H9 (cell line): ENCODE measurements around the gene C2CD2. TPM values are rescaled to one million over a fixed set of nuclear protein-coding genes. Genes with fewer than 3 reads are reported as not detected.

Source experiments
- DNase-seq: peaks from one replicate; pipeline ENCODE4 v3.0.0-alpha.2; 2017
- H2AFZ ChIP-seq: one replicate; pipeline ENCODE4 v1.6.1; 2013; ENCODE audit warnings: mild to moderate bottlenecking, low read length, control low read depth, moderate library complexity
- H2AK5ac ChIP-seq: 2 replicates; pipeline ENCODE4 v1.6.1; 2013; ENCODE audit warnings: low read length, control low read depth, mixed read lengths; ENCODE audit not compliant: insufficient read length
- H2BK120ac ChIP-seq: one replicate; pipeline ENCODE4 v1.6.1; 2013; ENCODE audit warnings: low read depth, mild to moderate bottlenecking, low read length, control low read depth, inconsistent platforms; ENCODE audit not compliant: poor library complexity, severe bottlenecking
- H2BK12ac ChIP-seq: 2 replicates; pipeline ENCODE4 v1.6.1; 2013; ENCODE audit warnings: low read length, control low read depth, mixed read lengths, low read depth; ENCODE audit not compliant: insufficient read length
- H2BK15ac ChIP-seq: 2 replicates; pipeline ENCODE4 v1.6.1; 2013; ENCODE audit warnings: low read depth, low read length, control low read depth
- H2BK20ac ChIP-seq: one replicate; pipeline ENCODE4 v1.6.1; 2013; ENCODE audit warnings: low read depth, mild to moderate bottlenecking, low read length, control low read depth, inconsistent platforms; ENCODE audit not compliant: poor library complexity, severe bottlenecking
- H2BK5ac ChIP-seq: 2 replicates; pipeline ENCODE4 v1.6.1; 2013; ENCODE audit warnings: low read length, control low read depth, mixed read lengths; ENCODE audit not compliant: insufficient read length
- H3K14ac ChIP-seq: 2 replicates; pipeline ENCODE4 v1.6.1; 2013; ENCODE audit warnings: low read length, control low read depth; ENCODE audit not compliant: insufficient read depth
- H3K18ac ChIP-seq: 2 replicates; pipeline ENCODE4 v1.6.1; 2013; ENCODE audit warnings: low read depth, mild to moderate bottlenecking, mixed read lengths, low read length, control low read depth; ENCODE audit not compliant: insufficient read length
- H3K23ac ChIP-seq: 2 replicates; pipeline ENCODE4 v1.6.1; 2013; ENCODE audit warnings: low read length, control low read depth, mixed read lengths, low read depth; ENCODE audit not compliant: insufficient read length
- H3K23me2 ChIP-seq: 2 replicates; pipeline ENCODE4 v1.6.1; 2013; ENCODE audit warnings: low read depth, mild to moderate bottlenecking, mixed read lengths, low read length, control low read depth; ENCODE audit not compliant: insufficient read length, poor library complexity, severe bottlenecking
- H3K27ac ChIP-seq: 2 replicates; pipeline ENCODE4 v1.5.1; 2013; ENCODE audit warnings: low read length, control low read depth, mixed read lengths, low read depth; ENCODE audit not compliant: insufficient read length
- H3K27me3 ChIP-seq: 2 replicates; pipeline ENCODE4 v1.6.1; 2013; ENCODE audit warnings: low read length, control low read depth, inconsistent platforms; ENCODE audit not compliant: insufficient read depth
- H3K4ac ChIP-seq: 2 replicates; pipeline ENCODE4 v1.6.1; 2013; ENCODE audit warnings: low read depth, mild to moderate bottlenecking, control low read depth, inconsistent platforms, low read length, moderate library complexity
- H3K4me1 ChIP-seq: 2 replicates; pipeline ENCODE4 v1.6.1; 2013; ENCODE audit warnings: low read length, control low read depth, inconsistent platforms; ENCODE audit not compliant: insufficient read depth
- H3K4me2 ChIP-seq: 2 replicates; pipeline ENCODE4 v1.6.1; 2013; ENCODE audit warnings: low read length, control low read depth, mixed read lengths; ENCODE audit not compliant: insufficient read length, insufficient read depth
- H3K56ac ChIP-seq: 2 replicates; pipeline ENCODE4 v1.6.1; 2013; ENCODE audit warnings: low read depth, mild to moderate bottlenecking, mixed read lengths, low read length, control low read depth; ENCODE audit not compliant: insufficient read length
- H3K79me1 ChIP-seq: 2 replicates; pipeline ENCODE4 v1.6.1; 2013; ENCODE audit warnings: low read depth, mild to moderate bottlenecking, moderate library complexity, low read length, control low read depth, inconsistent platforms; ENCODE audit not compliant: insufficient read depth, poor library complexity, severe bottlenecking
- H3K79me2 ChIP-seq: 2 replicates; pipeline ENCODE4 v1.6.1; 2013; ENCODE audit warnings: low read length, control low read depth, inconsistent platforms; ENCODE audit not compliant: insufficient read depth
- H3K9ac ChIP-seq: 2 replicates; pipeline ENCODE4 v1.6.1; 2013; ENCODE audit warnings: low read length, control low read depth, mixed read lengths; ENCODE audit not compliant: insufficient read length; ENCODE audit errors: extremely low read depth
- H3K9me3 ChIP-seq: one replicate; pipeline ENCODE4 v1.6.1; 2013; ENCODE audit warnings: low read depth, low read length, inconsistent platforms; ENCODE audit not compliant: control insufficient read depth
- H3T11ph ChIP-seq: one replicate; pipeline ENCODE4 v1.6.1; 2013; ENCODE audit warnings: mild to moderate bottlenecking, low read length, control low read depth, inconsistent platforms
- H4K20me1 ChIP-seq: one replicate; pipeline ENCODE4 v1.6.1; 2013; ENCODE audit not compliant: control insufficient read depth, insufficient read length, insufficient read depth
- H4K5ac ChIP-seq: 2 replicates; pipeline ENCODE4 v1.6.1; 2013; ENCODE audit warnings: low read depth, mild to moderate bottlenecking, mixed read lengths, low read length, control low read depth; ENCODE audit not compliant: insufficient read length
- H4K8ac ChIP-seq: replicated peaks from 2 replicates; pipeline ENCODE4 v1.6.1; 2013; ENCODE audit warnings: low read length, control low read depth, mixed read lengths, low read depth; ENCODE audit not compliant: insufficient read length
- H4K91ac ChIP-seq: 2 replicates; pipeline ENCODE4 v1.6.1; 2013; ENCODE audit warnings: low read depth, mild to moderate bottlenecking, moderate library complexity, mixed read lengths, low read length, control low read depth; ENCODE audit not compliant: insufficient read length
- H3K27ac Mint-ChIP-seq, 3 experiments: 2 replicates in 2 of 3; 3 replicates in 1 of 3; pipeline ENCODE4 v1.8.0; 2020 to 2021; ENCODE audit warnings: mixed read lengths in 3 of 3, mild to moderate bottlenecking in 1 of 3, moderate library complexity in 1 of 3
- H3K27me3 Mint-ChIP-seq: 2 replicates; pipeline ENCODE4 v1.8.0; 2021; ENCODE audit warnings: low read depth, mild to moderate bottlenecking, moderate library complexity, mixed read lengths
- H3K36me3 Mint-ChIP-seq, 3 experiments: 2 replicates in 2 of 3; 3 replicates in 1 of 3; pipeline ENCODE4 v1.8.0; 2020 to 2021; ENCODE audit warnings: low read depth in 3 of 3, mixed read lengths in 3 of 3; ENCODE audit not compliant: insufficient read depth in 1 of 3
- H3K4me1 Mint-ChIP-seq, 2 experiments: 2 replicates each; pipeline ENCODE4 v1.8.0; 2020; ENCODE audit warnings: mixed read lengths in 2 of 2
- H3K4me3 Mint-ChIP-seq, 2 experiments: 2 replicates in 1 of 2; 3 replicates in 1 of 2; pipeline ENCODE4 v1.8.0; 2020 to 2021; ENCODE audit warnings: mild to moderate bottlenecking in 2 of 2, mixed read lengths in 2 of 2, moderate library complexity in 1 of 2
- H3K9me3 Mint-ChIP-seq, 2 experiments: 2 replicates in 1 of 2; 3 replicates in 1 of 2; pipeline ENCODE4 v1.8.0; 2020; ENCODE audit warnings: mild to moderate bottlenecking in 2 of 2, mixed read lengths in 2 of 2, moderate library complexity in 1 of 2
- CTCF ChIP-seq: fragments of 200-600 bp; sonication (generic); conservative IDR thresholded peaks from 3 replicates; pipeline ENCODE4 v1.8.0; 2021; ENCODE audit warnings: antibody characterized with exemption, mild to moderate bottlenecking
- WGBS: extraction: QIAGEN DNeasy Blood & Tissue Kit; methylation state at CpG from one replicate; pipeline ENCODE4 v1.1.7; 2013; ENCODE audit warnings: missing lambda C conversion rate, low lambda C conversion rate, mixed read lengths; ENCODE audit not compliant: insufficient read length; ENCODE audit errors: extremely low coverage; 5-methylcytosine and 5-hydroxymethylcytosine counted together
- total RNA-seq: library from RNA; stranded (reverse); gene quantifications from 2 replicates; pipeline ENCODE4 v1.2.1, GENCODE V29; 2021

Gene C2CD2
- total RNA-seq, 1 experiment from 2014 or later = 14.6 TPM

- Histone ChIP-seq H4K8ac (no peak overlapping the region), H2BK15ac (no peak overlapping the region), H3K23ac (no peak overlapping the region), H3T11ph (no peak overlapping the region), H3K4me2 (no peak overlapping the region), H3K27me3 (no peaks in the 10 kb centered on the region), H2BK5ac (no peak overlapping the region), H3K79me2 (0 out of 2 replicates have a peak, but pooled peaks cover 1% of the 10 kb centered on the region), H3K9ac (no peak overlapping the region), H2AFZ (no peak overlapping the region), H3K14ac (no peak overlapping the region), H2AK5ac (no peak overlapping the region), H3K23me2 (no peaks in the 10 kb centered on the region), H3K18ac (no peak overlapping the region), H3K27ac (no peak overlapping the region), H4K91ac (no peak overlapping the region), H3K9me3 (no peaks in the 10 kb centered on the region), H2BK12ac (no peak overlapping the region), H2BK20ac (no peak overlapping the region), H3K4ac (no peak overlapping the region), H2BK120ac (no peak overlapping the region), H3K79me1 (no peaks in the 10 kb centered on the region), H4K20me1 (no peaks in the 10 kb centered on the region), H3K56ac (no peak overlapping the region), H4K5ac (no peak overlapping the region), H3K4me1 (peaks cover 6% of the 10 kb centered on the region)
- TF ChIP-seq CTCF = no peak
- DNase-seq = no peak
- H3K9me3 Mint-ChIP-seq = no peaks in the 10 kb centered on the region
- H3K36me3 Mint-ChIP-seq = peaks cover 0 to 2% (median 0%) of the 10 kb centered on the region in 3 experiments; a peak in 1 of 7 replicates
- no CpG with 5 or more reads among the region's 16 CpGs for WGBS
- H3K4me3 Mint-ChIP-seq = no peak overlapping the region
- peaks cover 26 to 30% of the 10 kb centered on the region in 2 experiments for H3K4me1 Mint-ChIP-seq
- no peak overlapping the region for H3K27ac Mint-ChIP-seq
- no peaks in the 10 kb centered on the region for H3K27me3 Mint-ChIP-seq
Measured at GRCh38 chr21:41892726-41893125, 61.1 kb downstream of the C2CD2 start.
